ENCODE results near the gene GLIPR2.

DNA sequence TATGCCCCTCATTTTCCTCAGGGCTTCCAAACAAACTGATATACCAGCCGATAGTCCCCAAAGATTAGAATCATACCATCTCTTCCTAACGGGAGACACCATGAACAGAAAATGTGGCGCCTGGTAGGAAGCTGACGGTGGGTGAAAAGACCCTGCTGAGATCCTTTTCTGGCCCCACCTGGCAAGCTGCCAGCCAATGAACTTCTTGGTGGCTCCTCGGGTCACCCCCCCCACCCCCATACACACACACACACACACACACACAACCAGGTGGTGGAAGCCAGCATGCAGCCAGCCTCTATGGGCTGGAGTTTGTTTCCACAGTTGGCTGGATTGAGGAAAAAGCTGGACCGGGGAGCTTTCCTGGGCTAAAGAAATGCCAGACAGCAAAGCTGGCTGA, 27.8 kb downstream of the GLIPR2 start:
- TF ChIP-seq, protein P1, sequence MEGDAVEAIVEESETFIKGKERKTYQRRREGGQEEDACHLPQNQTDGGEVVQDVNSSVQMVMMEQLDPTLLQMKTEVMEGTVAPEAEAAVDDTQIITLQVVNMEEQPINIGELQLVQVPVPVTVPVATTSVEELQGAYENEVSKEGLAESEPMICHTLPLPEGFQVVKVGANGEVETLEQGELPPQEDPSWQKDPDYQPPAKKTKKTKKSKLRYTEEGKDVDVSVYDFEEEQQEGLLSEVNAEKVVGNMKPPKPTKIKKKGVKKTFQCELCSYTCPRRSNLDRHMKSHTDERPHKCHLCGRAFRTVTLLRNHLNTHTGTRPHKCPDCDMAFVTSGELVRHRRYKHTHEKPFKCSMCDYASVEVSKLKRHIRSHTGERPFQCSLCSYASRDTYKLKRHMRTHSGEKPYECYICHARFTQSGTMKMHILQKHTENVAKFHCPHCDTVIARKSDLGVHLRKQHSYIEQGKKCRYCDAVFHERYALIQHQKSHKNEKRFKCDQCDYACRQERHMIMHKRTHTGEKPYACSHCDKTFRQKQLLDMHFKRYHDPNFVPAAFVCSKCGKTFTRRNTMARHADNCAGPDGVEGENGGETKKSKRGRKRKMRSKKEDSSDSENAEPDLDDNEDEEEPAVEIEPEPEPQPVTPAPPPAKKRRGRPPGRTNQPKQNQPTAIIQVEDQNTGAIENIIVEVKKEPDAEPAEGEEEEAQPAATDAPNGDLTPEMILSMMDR (IDR thresholded peaks at IDR 0.05 in 4 of 5, conservative IDR thresholded peaks at IDR 0.05 in 1 of 5): no peak
- TF ChIP-seq POLR2A (IDR thresholded peaks at IDR 0.05): no peak
